MM.1S (cell line): ENCODE measurements around the gene SOBP.

Experiments used
- DNase-seq: peaks from one replicate; pipeline ENCODE4 v3.0.0-alpha.2; 2015
- H2AFZ ChIP-seq: fragments of 300-600 bp; sonication (generic); 2 replicates; pipeline ENCODE4 v1.6.0; 2016; ENCODE audit warnings: antibody characterized with exemption, low read length
- H3F3A ChIP-seq: fragments of 300-600 bp; sonication (generic); 2 replicates; pipeline ENCODE4 v1.6.1; 2016; ENCODE audit warnings: mild to moderate bottlenecking, antibody characterized with exemption, low read length, moderate library complexity, mixed read lengths; ENCODE audit not compliant: insufficient read depth
- H3K27ac ChIP-seq: fragments of 300-600 bp; sonication (generic); 2 replicates; pipeline ENCODE4 v1.5.1; 2016; ENCODE audit warnings: mild to moderate bottlenecking, low read length
- H3K27me3 ChIP-seq: fragments of 300-600 bp; sonication (generic); replicated peaks from 2 replicates; pipeline ENCODE4 v1.6.0; 2016; ENCODE audit warnings: low read length; ENCODE audit not compliant: insufficient read depth
- H3K36me3 ChIP-seq: fragments of 300-600 bp; sonication (generic); replicated peaks from 2 replicates; pipeline ENCODE4 v1.6.1; 2016; ENCODE audit warnings: mild to moderate bottlenecking, low read length, mixed read lengths; ENCODE audit not compliant: insufficient read depth
- H3K4me1 ChIP-seq: fragments of 300-600 bp; sonication (generic); 2 replicates; pipeline ENCODE4 v1.6.1; 2016; ENCODE audit warnings: low read length, mixed read lengths
- H3K4me2 ChIP-seq: fragments of 300-600 bp; sonication (generic); 2 replicates; pipeline ENCODE4 v1.6.0; 2016; ENCODE audit warnings: low read depth, low read length
- H3K4me3 ChIP-seq: fragments of 300-600 bp; sonication (generic); 2 replicates; pipeline ENCODE4 v1.5.1; 2016; ENCODE audit warnings: low read length, mixed read lengths
- H3K79me2 ChIP-seq: fragments of 300-600 bp; sonication (generic); 2 replicates; pipeline ENCODE4 v1.6.1; 2016; ENCODE audit warnings: mixed run types, low read length, mixed read lengths
- H3K9ac ChIP-seq: fragments of 300-600 bp; sonication (generic); 2 replicates; pipeline ENCODE4 v1.6.1; 2016; ENCODE audit warnings: low read length, mixed read lengths
- H3K9me2 ChIP-seq: fragments of 300-600 bp; sonication (generic); replicated peaks from 2 replicates; pipeline ENCODE4 v1.6.1; 2016; ENCODE audit warnings: mild to moderate bottlenecking, low read length, mixed read lengths; ENCODE audit not compliant: insufficient read depth
- H3K9me3 ChIP-seq: fragments of 300-600 bp; sonication (generic); replicated peaks from 2 replicates; pipeline ENCODE4 v1.6.1; 2016; ENCODE audit warnings: mild to moderate bottlenecking, low read length, mixed read lengths; ENCODE audit not compliant: insufficient read depth
- H4K20me1 ChIP-seq: fragments of 300-600 bp; sonication (generic); 2 replicates; pipeline ENCODE4 v1.6.1; 2016; ENCODE audit warnings: mild to moderate bottlenecking, low read length, moderate library complexity, mixed read lengths; ENCODE audit not compliant: insufficient read depth
- CTCF ChIP-seq: fragments of 300-600 bp; sonication (generic); IDR thresholded peaks from 2 replicates; pipeline ENCODE4 v1.5.1; 2016; ENCODE audit warnings: antibody characterized with exemption, low read length, mixed read lengths
- EZH2 ChIP-seq: fragments of 300-600 bp; sonication (generic); optimal IDR thresholded peaks from 2 replicates; pipeline ENCODE3; 2017; ENCODE audit warnings: low read depth, mild to moderate bottlenecking, antibody characterized with exemption, low read length, mixed read lengths
- EZH2phosphoT487 ChIP-seq: fragments of 300-600 bp; sonication (generic); IDR thresholded peaks from 2 replicates; pipeline ENCODE4 v1.6.1; 2018; ENCODE audit warnings: antibody characterized with exemption, low read length

Gene SOBP

GRCh38 chr6:107489636-107490565, at the start of gene SOBP:
Gene SOBP (plus strand): TSS chr6:107490117. CDS start chr6:107490617, 500 bp downstream.
- no peaks in the 10 kb centered on the region for H3K79me2 ChIP-seq
- H3K9me2 ChIP-seq, result no peaks in the 10 kb centered on the region
- no peak within 1 kb of the TSS for H3K27ac ChIP-seq
- peaks cover 41% of the 10 kb centered on the region for H3K27me3 ChIP-seq
- H3K9ac ChIP-seq, result no peak within 1 kb of the TSS
- no peaks in the 10 kb centered on the region for H3K4me1 ChIP-seq
- H2AFZ ChIP-seq, result peak within 1 kb of the TSS; percentile 87
- TF ChIP-seq CTCF (no peak), EZH2phosphoT487 (no peak), EZH2 (no peak)
- peak within 1 kb of the TSS; percentile 98 for H3K4me2 ChIP-seq
- no peaks in the 10 kb centered on the region for H3F3A ChIP-seq
- no peaks in the 10 kb centered on the region for H3K36me3 ChIP-seq
- peak; percentile 19 for DNase-seq
- peak within 1 kb of the TSS; percentile 69 for H3K4me3 ChIP-seq
- H3K9me3 ChIP-seq, result no peaks in the 10 kb centered on the region
- no peaks in the 10 kb centered on the region for H4K20me1 ChIP-seq

- Histone ChIP-seq H2AFZ (no peak overlapping the region), H3K36me3 (no peaks in the 10 kb centered on the region), H3K4me2 (no peak overlapping the region), H3K9ac (no peak overlapping the region), H3K79me2 (no peaks in the 10 kb centered on the region), H3K4me3 (no peak overlapping the region), H3K27me3 (no peaks in the 10 kb centered on the region), H3K9me3 (no peaks in the 10 kb centered on the region), H3K4me1 (no peaks in the 10 kb centered on the region), H3F3A (no peaks in the 10 kb centered on the region), H4K20me1 (no peaks in the 10 kb centered on the region), H3K9me2 (no peaks in the 10 kb centered on the region), H3K27ac (no peak overlapping the region)
- TF ChIP-seq EZH2 (no peak), EZH2phosphoT487 (no peak), CTCF (no peak)
- DNase-seq, result no peak
These were observed 49.0 kb upstream of the SOBP start for GRCh38 chr6:107440936-107441335.

GRCh38 chr6:107441682-107442081, 48.2 kb upstream of the SOBP start:
- Histone ChIP-seq H3K79me2 (no peaks in the 10 kb centered on the region), H3K4me3 (no peak overlapping the region), H4K20me1 (no peaks in the 10 kb centered on the region), H3K9me2 (no peaks in the 10 kb centered on the region), H3F3A (no peaks in the 10 kb centered on the region), H2AFZ (no peak overlapping the region), H3K27me3 (no peaks in the 10 kb centered on the region), H3K36me3 (no peaks in the 10 kb centered on the region), H3K4me2 (no peak overlapping the region), H3K9ac (no peak overlapping the region), H3K9me3 (no peaks in the 10 kb centered on the region), H3K27ac (no peak overlapping the region), H3K4me1 (no peaks in the 10 kb centered on the region)
- no peak for TF ChIP-seq EZH2phosphoT487
- no peak for TF ChIP-seq EZH2
- no peak for TF ChIP-seq CTCF
- DNase-seq, result no peak
